ENCODE measurements around the gene ACTR6. TPM values are rescaled to one million over a fixed set of nuclear protein-coding genes. Genes with fewer than 3 reads are reported as not detected.

ACTR6 gene
- total RNA-seq, 1 donor from 2014 or later: 23.9 TPM

GRCh38 chr12:100267603-100268281 is 67.1 kb downstream of the ACTR6 start:
- no peaks in the 10 kb centered on the region for H3K27me3 Mint-ChIP-seq (ENCODE audit: low read depth, unreplicated experiment)
- DNase-seq (ENCODE audit: low read depth) (peak; percentile 51), FAIRE-seq (no peak)
- H3K27ac Mint-ChIP-seq (ENCODE audit: unreplicated experiment): peak overlapping the region; percentile 78
- Histone ChIP-seq H3K27me3 (ENCODE audit: insufficient read depth, low read length) (no peaks in the 10 kb centered on the region), H3K4me2 (ENCODE audit: low read length) (peak overlapping the region; percentile 85), H3K27ac (ENCODE audit: low read depth, low read length) (peak overlapping the region; percentile 88), H3K4me3 (ENCODE audit: insufficient read depth, low read depth, low read length) (peak overlapping the region; percentile 76), H3K79me2 (ENCODE audit: insufficient read depth, low read length) (peaks cover 53% of the 10 kb centered on the region), H3K4me1 (ENCODE audit: insufficient read depth, low read length) (peaks cover 12% of the 10 kb centered on the region), H3K9me3 (ENCODE audit: insufficient read depth, low read depth, low read length) (no peaks in the 10 kb centered on the region), H3K36me3 (ENCODE audit: insufficient read depth, low read length) (no peaks in the 10 kb centered on the region), H4K20me1 (ENCODE audit: insufficient read depth, low read length) (peaks cover 24% of the 10 kb centered on the region), H3K9ac (ENCODE audit: low read length) (peak overlapping the region; percentile 92), H2AFZ (ENCODE audit: low read depth, low read length) (peak overlapping the region; percentile 84)
- TF ChIP-seq EZH2 (IDR thresholded peaks at IDR 0.05; ENCODE audit: insufficient read depth, low read length) (no peak), CTCF (IDR thresholded peaks at IDR 0.05; ENCODE audit: insufficient read depth, low read depth, low read length) (no peak)
- peaks cover 5% of the 10 kb centered on the region for H3K4me1 Mint-ChIP-seq (ENCODE audit: low read depth, unreplicated experiment)
- peak overlapping the region; percentile 97 for H3K4me3 Mint-ChIP-seq (ENCODE audit: unreplicated experiment)
- no peaks in the 10 kb centered on the region for H3K9me3 Mint-ChIP-seq (ENCODE audit: unreplicated experiment)
- H3K36me3 Mint-ChIP-seq (ENCODE audit: low read depth, unreplicated experiment): no peaks in the 10 kb centered on the region

GRCh38 chr12:100268835-100269564 is 68.4 kb downstream of the ACTR6 start:
- Histone ChIP-seq H3K4me1 (ENCODE audit: insufficient read depth, low read length) (peaks cover 12% of the 10 kb centered on the region), H2AFZ (ENCODE audit: low read depth, low read length) (no peak overlapping the region), H3K79me2 (ENCODE audit: insufficient read depth, low read length) (peaks cover 66% of the 10 kb centered on the region), H3K27ac (ENCODE audit: low read depth, low read length) (peak overlapping the region; percentile 3), H3K9me3 (ENCODE audit: insufficient read depth, low read depth, low read length) (no peaks in the 10 kb centered on the region), H3K4me2 (ENCODE audit: low read length) (peak overlapping the region; percentile 85), H3K36me3 (ENCODE audit: insufficient read depth, low read length) (no peaks in the 10 kb centered on the region), H4K20me1 (ENCODE audit: insufficient read depth, low read length) (peaks cover 36% of the 10 kb centered on the region), H3K27me3 (ENCODE audit: insufficient read depth, low read length) (no peaks in the 10 kb centered on the region), H3K9ac (ENCODE audit: low read length) (peak overlapping the region; percentile 92), H3K4me3 (ENCODE audit: insufficient read depth, low read depth, low read length) (peak overlapping the region; percentile 76)
- Mint-ChIP-seq H3K4me3 (ENCODE audit: unreplicated experiment) (peak overlapping the region; percentile 97), H3K9me3 (ENCODE audit: unreplicated experiment) (no peaks in the 10 kb centered on the region), H3K27ac (ENCODE audit: unreplicated experiment) (peak overlapping the region; percentile 30), H3K36me3 (ENCODE audit: low read depth, unreplicated experiment) (no peaks in the 10 kb centered on the region), H3K27me3 (ENCODE audit: low read depth, unreplicated experiment) (no peaks in the 10 kb centered on the region), H3K4me1 (ENCODE audit: low read depth, unreplicated experiment) (peaks cover 5% of the 10 kb centered on the region)
- DNase-seq (ENCODE audit: low read depth) (peak; percentile 33), FAIRE-seq (no peak)
- TF ChIP-seq EZH2 (IDR thresholded peaks at IDR 0.05; ENCODE audit: insufficient read depth, low read length): no peak
- TF ChIP-seq CTCF (IDR thresholded peaks at IDR 0.05; ENCODE audit: insufficient read depth, low read depth, low read length): no peak
